ENCODE results near the gene NIM1K. TPM values are rescaled to one million over a fixed set of nuclear protein-coding genes. Genes with fewer than 3 reads are reported as not detected.
A peak's percentile ranks its signal among the peaks of the same experiment; 100 is the strongest.

NIM1K gene
- total RNA-seq, 1 donor from 2014 or later = 0.67 TPM

DNA sequence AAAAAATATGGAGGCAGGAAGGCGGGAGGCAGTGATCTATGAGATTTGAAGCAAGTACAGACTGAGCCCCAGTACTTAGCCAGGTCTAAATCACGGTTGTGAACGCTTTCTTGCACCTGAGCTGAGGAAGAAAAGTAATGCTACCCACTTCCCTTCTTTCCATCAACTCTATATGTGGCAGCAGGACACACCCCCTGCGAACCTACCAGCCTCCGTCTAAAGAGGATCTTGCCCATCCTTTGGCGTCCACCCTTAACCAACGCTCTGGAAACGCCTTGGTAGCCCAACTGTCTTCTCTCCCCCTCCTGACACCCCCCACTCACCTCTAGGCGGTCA is 120.6 kb downstream of the NIM1K start:
- H3K9me3 Mint-ChIP-seq (ENCODE audit: low read depth) = no peaks in the 10 kb centered on the region
- no peaks in the 10 kb centered on the region for H3K27me3 Mint-ChIP-seq (ENCODE audit: low read depth)
- TF ChIP-seq, protein P1, sequence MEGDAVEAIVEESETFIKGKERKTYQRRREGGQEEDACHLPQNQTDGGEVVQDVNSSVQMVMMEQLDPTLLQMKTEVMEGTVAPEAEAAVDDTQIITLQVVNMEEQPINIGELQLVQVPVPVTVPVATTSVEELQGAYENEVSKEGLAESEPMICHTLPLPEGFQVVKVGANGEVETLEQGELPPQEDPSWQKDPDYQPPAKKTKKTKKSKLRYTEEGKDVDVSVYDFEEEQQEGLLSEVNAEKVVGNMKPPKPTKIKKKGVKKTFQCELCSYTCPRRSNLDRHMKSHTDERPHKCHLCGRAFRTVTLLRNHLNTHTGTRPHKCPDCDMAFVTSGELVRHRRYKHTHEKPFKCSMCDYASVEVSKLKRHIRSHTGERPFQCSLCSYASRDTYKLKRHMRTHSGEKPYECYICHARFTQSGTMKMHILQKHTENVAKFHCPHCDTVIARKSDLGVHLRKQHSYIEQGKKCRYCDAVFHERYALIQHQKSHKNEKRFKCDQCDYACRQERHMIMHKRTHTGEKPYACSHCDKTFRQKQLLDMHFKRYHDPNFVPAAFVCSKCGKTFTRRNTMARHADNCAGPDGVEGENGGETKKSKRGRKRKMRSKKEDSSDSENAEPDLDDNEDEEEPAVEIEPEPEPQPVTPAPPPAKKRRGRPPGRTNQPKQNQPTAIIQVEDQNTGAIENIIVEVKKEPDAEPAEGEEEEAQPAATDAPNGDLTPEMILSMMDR (IDR thresholded peaks at IDR 0.05) = no peak
- H3K27ac Mint-ChIP-seq (ENCODE audit: unreplicated experiment) = peak overlapping the region; percentile 98
- DNase-seq (ENCODE audit: low spot score) = no peak
- peaks cover 59% of the 10 kb centered on the region for H3K4me1 Mint-ChIP-seq (ENCODE audit: low read depth)
- H3K4me3 Mint-ChIP-seq (ENCODE audit: unreplicated experiment) = peak overlapping the region; percentile 97
- H3K36me3 Mint-ChIP-seq (ENCODE audit: low read depth) = no peaks in the 10 kb centered on the region

DNA sequence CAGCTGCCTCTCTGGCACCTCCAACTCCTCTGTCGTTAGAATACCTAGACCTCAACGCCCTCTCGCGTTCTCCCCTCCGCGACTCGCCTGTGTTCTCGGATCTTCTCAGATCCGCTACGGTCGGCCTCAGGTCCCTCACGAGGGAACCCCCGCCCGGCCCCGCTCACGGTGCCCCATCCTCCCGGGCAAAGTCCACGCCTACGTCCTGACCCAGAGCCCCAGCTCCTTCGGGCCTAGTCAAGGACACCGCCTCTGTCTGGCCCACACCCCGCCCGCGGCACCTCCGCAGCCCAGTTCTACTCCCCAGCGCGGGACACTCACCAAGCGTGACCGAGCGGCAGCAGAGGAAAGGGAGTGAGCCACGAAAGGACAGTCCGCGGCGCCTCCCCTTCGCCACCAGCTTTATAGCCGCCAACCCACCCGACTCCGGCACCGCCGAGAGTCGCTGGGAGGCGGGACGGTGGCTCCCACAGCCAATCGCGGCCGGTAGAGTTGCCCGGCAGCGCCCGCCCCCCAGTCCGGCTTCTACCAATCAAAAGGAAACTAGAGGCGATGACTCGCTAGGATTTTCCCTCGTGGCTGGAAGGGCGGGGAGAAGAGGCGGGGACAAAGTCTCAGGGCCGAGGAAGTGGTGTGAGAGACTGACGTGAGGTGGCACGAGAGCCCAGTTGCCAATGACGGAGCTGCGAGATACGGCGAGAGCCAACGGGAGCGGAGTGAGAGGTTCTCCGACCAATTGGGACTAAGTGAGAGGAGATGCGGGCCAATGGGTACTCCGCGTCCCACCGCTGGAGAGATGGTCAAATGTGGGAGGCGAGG is 121.2 kb downstream of the NIM1K start, which contains the start of gene HMGCS1:
Gene HMGCS1, minus strand, starts transcription at position 378 of the 819 bp plus-strand sequence. CDS start 14,447 bp downstream, outside the sequence.
- DNase-seq (ENCODE audit: low spot score) = peak; percentile 99
- no peaks in the 10 kb centered on the region for H3K9me3 Mint-ChIP-seq (ENCODE audit: low read depth)
- H3K4me3 Mint-ChIP-seq (ENCODE audit: unreplicated experiment) = peak within 1 kb of the TSS; percentile 97
- no peaks in the 10 kb centered on the region for H3K36me3 Mint-ChIP-seq (ENCODE audit: low read depth)
- no peaks in the 10 kb centered on the region for H3K27me3 Mint-ChIP-seq (ENCODE audit: low read depth)
- H3K4me1 Mint-ChIP-seq (ENCODE audit: low read depth) = peaks cover 53% of the 10 kb centered on the region
- peak within 1 kb of the TSS; percentile 98 for H3K27ac Mint-ChIP-seq (ENCODE audit: unreplicated experiment)
- TF ChIP-seq, protein P1 (IDR thresholded peaks at IDR 0.05) = peak; percentile 36

DNA sequence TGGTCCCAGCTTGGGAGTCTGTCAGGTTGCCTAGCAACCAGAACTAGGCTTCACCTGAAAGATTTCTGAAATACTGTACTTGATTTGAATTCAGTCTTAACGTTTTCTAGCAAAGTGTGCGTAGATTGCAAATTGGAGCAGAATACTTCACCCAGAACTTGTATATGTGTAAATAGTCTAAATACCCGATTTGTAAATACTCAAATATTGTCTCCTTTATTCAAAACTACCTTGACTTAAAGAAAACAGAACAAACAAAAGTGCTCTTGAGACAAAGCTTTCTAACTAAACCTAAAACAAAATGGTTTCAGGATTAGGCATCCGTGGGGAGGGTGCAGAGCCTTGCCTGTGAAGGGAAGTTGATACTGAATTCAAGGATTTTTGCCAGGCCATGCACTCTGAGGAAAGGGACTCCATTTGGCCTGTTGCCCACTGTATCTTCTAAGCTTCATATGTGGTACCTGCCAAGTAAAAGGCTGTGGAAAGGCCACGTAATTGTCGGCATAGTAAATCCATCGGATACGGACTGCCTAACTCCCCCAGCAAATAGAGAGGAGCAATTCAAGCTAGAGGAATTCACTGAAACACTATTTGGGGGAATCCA is 121.9 kb downstream of the NIM1K start:
- H3K27ac Mint-ChIP-seq (ENCODE audit: unreplicated experiment) = peak overlapping the region; percentile 98

DNA sequence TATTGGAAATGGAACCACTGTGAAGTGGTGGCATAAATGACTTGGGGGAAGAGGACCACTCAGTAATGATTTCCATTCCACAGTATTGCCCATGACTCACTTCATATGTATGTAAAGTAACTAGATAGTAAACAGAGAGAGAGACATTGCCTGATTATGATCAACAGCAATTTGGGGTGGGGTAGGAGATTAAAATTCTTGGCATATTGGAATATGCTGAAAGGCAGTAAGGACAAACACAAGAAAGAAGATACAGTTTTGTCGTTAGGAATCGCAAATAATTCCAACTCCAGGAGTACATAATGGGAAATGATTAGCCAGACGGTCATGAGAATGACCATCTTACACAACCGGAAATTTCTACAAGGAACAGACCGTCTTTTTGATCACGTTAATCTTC is 122.7 kb downstream of the NIM1K start:
- H3K27me3 Mint-ChIP-seq (ENCODE audit: low read depth) = no peaks in the 10 kb centered on the region
- H3K9me3 Mint-ChIP-seq (ENCODE audit: low read depth) = no peaks in the 10 kb centered on the region
- H3K4me3 Mint-ChIP-seq (ENCODE audit: unreplicated experiment) = no peak overlapping the region
- TF ChIP-seq, protein P1 (IDR thresholded peaks at IDR 0.05) = no peak
- no peak for DNase-seq (ENCODE audit: low spot score)
- peaks cover 38% of the 10 kb centered on the region for H3K4me1 Mint-ChIP-seq (ENCODE audit: low read depth)
- peak overlapping the region; percentile 4 for H3K27ac Mint-ChIP-seq (ENCODE audit: unreplicated experiment)
- no peaks in the 10 kb centered on the region for H3K36me3 Mint-ChIP-seq (ENCODE audit: low read depth)

More for the DNA sequence above, 121.9 kb downstream of the NIM1K start:
- TF ChIP-seq, protein P1 (IDR thresholded peaks at IDR 0.05) = no peak
- peaks cover 46% of the 10 kb centered on the region for H3K4me1 Mint-ChIP-seq (ENCODE audit: low read depth)
- no peaks in the 10 kb centered on the region for H3K9me3 Mint-ChIP-seq (ENCODE audit: low read depth)
- DNase-seq (ENCODE audit: low spot score) = no peak
- no peaks in the 10 kb centered on the region for H3K36me3 Mint-ChIP-seq (ENCODE audit: low read depth)
- H3K27me3 Mint-ChIP-seq (ENCODE audit: low read depth) = no peaks in the 10 kb centered on the region
- H3K4me3 Mint-ChIP-seq (ENCODE audit: unreplicated experiment) = peak overlapping the region; percentile 69

DNA sequence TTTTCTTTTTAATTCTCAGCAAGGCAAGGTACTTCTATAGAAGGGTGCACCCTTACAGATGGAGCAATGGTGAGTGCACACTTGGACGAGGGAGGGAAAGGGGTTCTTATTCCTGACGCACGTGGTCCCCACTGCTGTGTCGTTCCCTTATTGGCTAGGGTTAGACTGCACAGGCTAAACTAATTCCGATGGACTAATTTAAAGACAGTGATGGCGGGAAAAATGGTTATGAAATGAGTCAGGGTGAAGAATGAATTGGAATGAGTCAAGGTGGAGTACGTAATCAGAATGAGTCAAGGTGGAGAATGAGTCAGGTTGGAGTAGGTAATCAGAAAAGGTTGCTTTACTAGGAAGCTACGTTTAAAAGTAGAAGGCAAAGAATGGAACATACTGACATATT is 123.2 kb downstream of the NIM1K start:
- no peaks in the 10 kb centered on the region for H3K36me3 Mint-ChIP-seq (ENCODE audit: low read depth)
- H3K4me3 Mint-ChIP-seq (ENCODE audit: unreplicated experiment) = no peak overlapping the region
- H3K4me1 Mint-ChIP-seq (ENCODE audit: low read depth) = peaks cover 33% of the 10 kb centered on the region
- H3K9me3 Mint-ChIP-seq (ENCODE audit: low read depth) = no peaks in the 10 kb centered on the region
- no peak overlapping the region for H3K27ac Mint-ChIP-seq (ENCODE audit: unreplicated experiment)
- H3K27me3 Mint-ChIP-seq (ENCODE audit: low read depth) = no peaks in the 10 kb centered on the region
- DNase-seq (ENCODE audit: low spot score) = no peak
- TF ChIP-seq, protein P1 (IDR thresholded peaks at IDR 0.05) = no peak

Data from chondrocyte (in vitro differentiated cells).